ENCODE results near the gene PGLYRP4.
"Not testable (repeated sequence)": the region's sequence is repeated elsewhere in the genome, so short reads cannot be mapped to it uniquely, and the experiment has no call there.

The PGLYRP4 gene

GRCh38 chr1:153345187-153346076 is 3.2 kb downstream of the PGLYRP4 start:
- no peak for DNase-seq
- in situ Hi-C loops (cut with HindIII; ENCODE audit: low pct_ligation_motif_present, low pct_unique_long_range_greater_than_20kb, low sequenced_read_pairs): no loop called here

- in situ Hi-C loops (cut with HindIII; ENCODE audit: low pct_ligation_motif_present, low pct_unique_long_range_greater_than_20kb, low sequenced_read_pairs): no loop called here
Measured at GRCh38 chr1:153344718-153345025, 4.0 kb downstream of the PGLYRP4 start.

GRCh38 chr1:153343811-153344717 is 4.6 kb downstream of the PGLYRP4 start:
- DNase-seq: no peak
- in situ Hi-C loops (cut with HindIII; ENCODE audit: low pct_ligation_motif_present, low pct_unique_long_range_greater_than_20kb, low sequenced_read_pairs): no loop called here

More at GRCh38 chr1:153344718-153345025, 4.0 kb downstream of the PGLYRP4 start:
- DNase-seq: no peak

- in situ Hi-C loops (cut with HindIII; ENCODE audit: low pct_ligation_motif_present, low pct_unique_long_range_greater_than_20kb, low sequenced_read_pairs): no loop called here
- no peak for DNase-seq
Measured at GRCh38 chr1:153343040-153343681, 5.5 kb downstream of the PGLYRP4 start.

GRCh38 chr1:153342178-153342577 is 6.5 kb downstream of the PGLYRP4 start:
- DNase-seq: no peak
- in situ Hi-C loops (cut with HindIII; ENCODE audit: low pct_ligation_motif_present, low pct_unique_long_range_greater_than_20kb, low sequenced_read_pairs): no loop called here

- in situ Hi-C loops (cut with HindIII; ENCODE audit: low pct_ligation_motif_present, low pct_unique_long_range_greater_than_20kb, low sequenced_read_pairs): no loop called here
- no peak for DNase-seq
Measured at GRCh38 chr1:153341431-153341934, 7.2 kb downstream of the PGLYRP4 start.

- in situ Hi-C loops (cut with HindIII; ENCODE audit: low pct_ligation_motif_present, low pct_unique_long_range_greater_than_20kb, low sequenced_read_pairs): no loop called here
Measured at GRCh38 chr1:153340356-153340755, 8.3 kb downstream of the PGLYRP4 start.

GRCh38 chr1:153339802-153340201 is 8.8 kb downstream of the PGLYRP4 start:
- no peak for DNase-seq
- in situ Hi-C loops (cut with HindIII; ENCODE audit: low pct_ligation_motif_present, low pct_unique_long_range_greater_than_20kb, low sequenced_read_pairs): no loop called here

More at GRCh38 chr1:153340356-153340755, 8.3 kb downstream of the PGLYRP4 start:
- DNase-seq: no peak

GRCh38 chr1:153337980-153338853 is 10.4 kb downstream of the PGLYRP4 start:
- in situ Hi-C loops (cut with HindIII; ENCODE audit: low pct_ligation_motif_present, low pct_unique_long_range_greater_than_20kb, low sequenced_read_pairs): no loop called here
- DNase-seq: no peak

GRCh38 chr1:153336650-153337049 is 12.0 kb downstream of the PGLYRP4 start:
- no peak for DNase-seq
- in situ Hi-C loops (cut with HindIII; ENCODE audit: low pct_ligation_motif_present, low pct_unique_long_range_greater_than_20kb, low sequenced_read_pairs): no loop called here

GRCh38 chr1:153333902-153334301 is 14.7 kb downstream of the PGLYRP4 start:
- DNase-seq: no peak
- in situ Hi-C loops (cut with HindIII; ENCODE audit: low pct_ligation_motif_present, low pct_unique_long_range_greater_than_20kb, low sequenced_read_pairs): no loop called here

GRCh38 chr1:153324912-153325311 is 23.7 kb downstream of the PGLYRP4 start:
- in situ Hi-C loops (cut with HindIII; ENCODE audit: low pct_ligation_motif_present, low pct_unique_long_range_greater_than_20kb, low sequenced_read_pairs): no loop called here
- DNase-seq: no peak

- DNase-seq: no peak
- in situ Hi-C loops (cut with HindIII; ENCODE audit: low pct_ligation_motif_present, low pct_unique_long_range_greater_than_20kb, low sequenced_read_pairs): no loop called here
Measured at GRCh38 chr1:153322568-153322967, 26.1 kb downstream of the PGLYRP4 start.

GRCh38 chr1:153318145-153318544 is 30.5 kb downstream of the PGLYRP4 start:
- in situ Hi-C loops (cut with HindIII; ENCODE audit: low pct_ligation_motif_present, low pct_unique_long_range_greater_than_20kb, low sequenced_read_pairs); DNase-seq: not testable (repeated sequence)

GRCh38 chr1:153316013-153316412 is 32.6 kb downstream of the PGLYRP4 start:
- DNase-seq; in situ Hi-C loops (cut with HindIII; ENCODE audit: low pct_ligation_motif_present, low pct_unique_long_range_greater_than_20kb, low sequenced_read_pairs): not testable (repeated sequence)

- DNase-seq; in situ Hi-C loops (cut with HindIII; ENCODE audit: low pct_ligation_motif_present, low pct_unique_long_range_greater_than_20kb, low sequenced_read_pairs): not testable (repeated sequence)
Measured at GRCh38 chr1:153314388-153314787, 34.3 kb downstream of the PGLYRP4 start.

GRCh38 chr1:153313288-153313687 is 35.4 kb downstream of the PGLYRP4 start:
- in situ Hi-C loops (cut with HindIII; ENCODE audit: low pct_ligation_motif_present, low pct_unique_long_range_greater_than_20kb, low sequenced_read_pairs): no loop called here
- DNase-seq: no peak

Data from ACHN (cell line).